Activated B cell treated with CpG ODN at 0.5 μM for 24 hours (primary cell): Measurements from ENCODE around the gene SENP7. TPM values are rescaled to one million over a fixed set of nuclear protein-coding genes. Genes with fewer than 3 reads are reported as not detected.

Experiments
- ATAC-seq: fragments of 200-7000 bp; cut with Tn5 transposase; one replicate; pipeline ENCODE4 v1.10.0; 2021; ENCODE audit warnings: low read depth, mild to moderate bottlenecking, moderate library complexity
- CTCF ChIA-PET: fragments of 350-600 bp; sonication (Branson Sonifier 250); formaldehyde crosslinking; loops from one replicate; lab custom pipeline; 2021; ENCODE audit warnings: antibody characterized with exemption; lab: Charles Lee
- POLR2A ChIA-PET: fragments of 350-600 bp; sonication (Branson Sonifier 250); formaldehyde crosslinking; loops from one replicate; lab custom pipeline; 2021; ENCODE audit warnings: antibody characterized with exemption; lab: Charles Lee
- DNase-seq: peaks from one replicate; pipeline ENCODE4 v3.0.0; 2022
- H3K27ac Mint-ChIP-seq: one replicate; pipeline ENCODE4 v1.8.0; 2020; ENCODE audit warnings: mixed read lengths
- H3K27me3 Mint-ChIP-seq: one replicate; pipeline ENCODE4 v1.8.0; 2021; ENCODE audit warnings: mixed read lengths
- H3K36me3 Mint-ChIP-seq: one replicate; pipeline ENCODE4 v1.8.0; 2021; ENCODE audit warnings: low read depth, mixed read lengths
- H3K4me1 Mint-ChIP-seq: one replicate; pipeline ENCODE4 v1.8.0; 2021; ENCODE audit warnings: mixed read lengths
- H3K4me3 Mint-ChIP-seq: one replicate; pipeline ENCODE4 v1.8.0; 2020; ENCODE audit warnings: mild to moderate bottlenecking, mixed read lengths
- H3K9me3 Mint-ChIP-seq: one replicate; pipeline ENCODE4 v1.8.0; 2020; ENCODE audit warnings: mixed read lengths
- intact Hi-C: fragments of 100-400 bp; cut with micrococcal nuclease; formaldehyde crosslinking; loops from one replicate; pipeline ENCODE4 v1.15.1; 2024
- total RNA-seq: library from RNA; stranded (reverse); gene quantifications from 2 replicates; pipeline ENCODE4 v1.2.3, GENCODE V29; 2022
- TF ChIP-seq, protein P1 (sequence below): fragments of 200-600 bp; IDR thresholded peaks from one replicate; pipeline ENCODE4 v1.8.0; 2022; ENCODE audit warnings: antibody characterized with exemption, mild to moderate bottlenecking

Gene SENP7
- total RNA-seq, 1 donor from 2014 or later: 22.1 TPM

DNA sequence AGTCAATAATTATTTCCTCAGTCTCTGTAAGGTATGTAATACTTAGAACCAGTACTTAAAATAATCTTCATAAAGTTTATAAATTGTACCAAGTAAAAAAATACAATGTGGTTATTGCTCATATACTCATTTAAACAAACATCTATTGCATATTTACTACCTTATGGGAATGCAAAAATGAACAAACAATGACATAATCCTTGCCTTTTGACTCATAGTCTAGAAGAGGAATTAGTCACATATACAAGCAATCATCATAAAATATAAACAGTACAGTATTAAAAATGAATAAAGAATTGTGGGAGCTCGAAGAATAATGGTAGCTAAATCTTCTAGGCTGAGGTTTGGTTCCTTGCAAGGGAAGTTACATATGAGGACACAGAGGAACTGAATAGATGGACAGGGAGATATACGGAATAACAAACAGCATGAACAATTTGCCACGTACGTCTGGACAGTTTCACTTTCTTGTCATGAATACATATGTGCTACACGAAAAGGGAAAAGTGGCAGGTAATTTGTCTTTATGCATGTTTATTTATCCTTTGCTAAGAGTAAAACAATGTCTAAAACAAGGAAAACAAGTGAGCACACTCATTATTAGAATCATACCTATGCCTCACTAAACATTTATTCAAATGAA, 209.8 kb downstream of the SENP7 start:
- TF ChIP-seq, protein P1, sequence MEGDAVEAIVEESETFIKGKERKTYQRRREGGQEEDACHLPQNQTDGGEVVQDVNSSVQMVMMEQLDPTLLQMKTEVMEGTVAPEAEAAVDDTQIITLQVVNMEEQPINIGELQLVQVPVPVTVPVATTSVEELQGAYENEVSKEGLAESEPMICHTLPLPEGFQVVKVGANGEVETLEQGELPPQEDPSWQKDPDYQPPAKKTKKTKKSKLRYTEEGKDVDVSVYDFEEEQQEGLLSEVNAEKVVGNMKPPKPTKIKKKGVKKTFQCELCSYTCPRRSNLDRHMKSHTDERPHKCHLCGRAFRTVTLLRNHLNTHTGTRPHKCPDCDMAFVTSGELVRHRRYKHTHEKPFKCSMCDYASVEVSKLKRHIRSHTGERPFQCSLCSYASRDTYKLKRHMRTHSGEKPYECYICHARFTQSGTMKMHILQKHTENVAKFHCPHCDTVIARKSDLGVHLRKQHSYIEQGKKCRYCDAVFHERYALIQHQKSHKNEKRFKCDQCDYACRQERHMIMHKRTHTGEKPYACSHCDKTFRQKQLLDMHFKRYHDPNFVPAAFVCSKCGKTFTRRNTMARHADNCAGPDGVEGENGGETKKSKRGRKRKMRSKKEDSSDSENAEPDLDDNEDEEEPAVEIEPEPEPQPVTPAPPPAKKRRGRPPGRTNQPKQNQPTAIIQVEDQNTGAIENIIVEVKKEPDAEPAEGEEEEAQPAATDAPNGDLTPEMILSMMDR: no peak
- no peak overlapping the region for H3K4me3 Mint-ChIP-seq
- H3K36me3 Mint-ChIP-seq: peaks cover 12% of the 10 kb centered on the region
- no peak overlapping the region for H3K27ac Mint-ChIP-seq
- intact Hi-C loops: no loop called here
- ATAC-seq: no peak
- ChIA-PET POLR2A (no interaction called here), CTCF (no interaction called here)
- DNase-seq: no peak
- H3K9me3 Mint-ChIP-seq: peaks cover 18% of the 10 kb centered on the region
- no peaks in the 10 kb centered on the region for H3K4me1 Mint-ChIP-seq
- H3K27me3 Mint-ChIP-seq: no peaks in the 10 kb centered on the region

DNA sequence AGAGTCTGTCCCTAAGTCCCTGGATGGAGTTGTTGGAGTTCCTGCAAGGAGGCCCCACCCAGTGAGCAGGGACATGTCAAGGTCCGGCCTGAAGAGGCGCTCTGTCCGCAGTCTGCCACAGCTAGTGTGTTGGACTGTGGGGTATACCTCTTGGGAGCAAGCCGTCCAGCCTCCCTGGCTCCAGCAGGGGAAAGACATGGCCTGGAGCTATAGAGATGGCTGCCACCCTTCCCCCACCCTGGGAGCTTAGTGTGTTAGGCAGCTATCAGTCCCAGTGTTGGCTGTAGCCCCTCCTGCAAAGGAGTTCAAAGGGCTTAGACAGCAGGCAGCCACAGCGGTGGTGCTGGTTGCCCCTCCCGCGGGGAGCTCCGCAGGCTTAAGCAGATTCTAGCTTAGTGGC, 212.9 kb downstream of the SENP7 start:
- no peaks in the 10 kb centered on the region for H3K27me3 Mint-ChIP-seq
- no peaks in the 10 kb centered on the region for H3K36me3 Mint-ChIP-seq
- no peak overlapping the region for H3K4me3 Mint-ChIP-seq
- DNase-seq (no peak), ATAC-seq (no peak)
- intact Hi-C loops: no loop called here
- no peaks in the 10 kb centered on the region for H3K4me1 Mint-ChIP-seq
- POLR2A ChIA-PET: no interaction called here
- H3K27ac Mint-ChIP-seq: no peak overlapping the region
- CTCF ChIA-PET: no interaction called here
- peaks cover 19% of the 10 kb centered on the region for H3K9me3 Mint-ChIP-seq
- TF ChIP-seq, protein P1: no peak

DNA sequence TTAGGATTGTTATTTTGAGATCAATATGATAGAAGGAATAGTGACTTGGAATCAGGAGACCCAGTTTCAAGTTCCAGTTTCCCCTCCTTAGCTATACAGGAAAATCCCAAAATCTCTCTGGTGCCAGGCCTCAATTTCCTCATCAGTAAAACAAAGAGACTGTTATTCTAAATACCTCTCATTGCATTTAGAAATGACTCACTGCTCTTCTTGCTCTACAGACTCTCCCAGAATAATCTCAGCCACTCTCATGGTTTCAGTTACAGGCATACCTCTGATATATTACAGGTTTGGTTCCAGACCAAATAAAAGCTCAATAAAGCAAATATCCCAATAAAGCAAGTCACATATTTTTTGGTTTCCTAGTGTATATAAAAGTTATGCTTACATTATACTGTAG, 221.0 kb downstream of the SENP7 start:
- peaks cover 13% of the 10 kb centered on the region for H3K9me3 Mint-ChIP-seq
- ChIA-PET CTCF (no interaction called here), POLR2A (no interaction called here)
- H3K4me1 Mint-ChIP-seq: no peaks in the 10 kb centered on the region
- TF ChIP-seq, protein P1: no peak
- H3K36me3 Mint-ChIP-seq: no peaks in the 10 kb centered on the region
- intact Hi-C loops: no loop called here
- ATAC-seq: no peak
- no peak overlapping the region for H3K27ac Mint-ChIP-seq
- DNase-seq: no peak
- H3K27me3 Mint-ChIP-seq: no peaks in the 10 kb centered on the region
- no peak overlapping the region for H3K4me3 Mint-ChIP-seq

DNA sequence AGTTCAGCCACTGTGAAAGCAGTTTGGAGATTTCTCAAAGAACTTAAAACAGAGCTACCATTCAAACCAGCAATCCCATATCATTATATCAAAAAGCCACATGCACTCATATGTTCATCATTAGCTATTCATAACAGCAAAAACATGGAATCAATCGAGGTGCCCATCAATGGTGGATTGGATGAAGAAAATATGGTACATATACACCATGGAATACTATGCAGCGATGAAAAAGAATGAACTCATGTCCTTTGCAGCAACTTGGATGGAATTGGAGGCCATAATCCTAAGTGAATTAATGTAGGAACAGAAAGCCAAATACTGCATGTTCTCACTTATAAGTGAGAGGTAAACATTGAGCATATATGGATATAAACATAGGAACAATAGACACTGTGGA, 224.7 kb downstream of the SENP7 start:
- POLR2A ChIA-PET: no interaction called here
- ATAC-seq (no peak), DNase-seq (no peak)
- Mint-ChIP-seq H3K4me1 (no peaks in the 10 kb centered on the region), H3K27ac (no peak overlapping the region), H3K27me3 (no peaks in the 10 kb centered on the region), H3K9me3 (no peaks in the 10 kb centered on the region), H3K36me3 (no peaks in the 10 kb centered on the region), H3K4me3 (no peak overlapping the region)
- CTCF ChIA-PET: no interaction called here
- intact Hi-C loops: no loop called here
- TF ChIP-seq, protein P1: no peak

DNA sequence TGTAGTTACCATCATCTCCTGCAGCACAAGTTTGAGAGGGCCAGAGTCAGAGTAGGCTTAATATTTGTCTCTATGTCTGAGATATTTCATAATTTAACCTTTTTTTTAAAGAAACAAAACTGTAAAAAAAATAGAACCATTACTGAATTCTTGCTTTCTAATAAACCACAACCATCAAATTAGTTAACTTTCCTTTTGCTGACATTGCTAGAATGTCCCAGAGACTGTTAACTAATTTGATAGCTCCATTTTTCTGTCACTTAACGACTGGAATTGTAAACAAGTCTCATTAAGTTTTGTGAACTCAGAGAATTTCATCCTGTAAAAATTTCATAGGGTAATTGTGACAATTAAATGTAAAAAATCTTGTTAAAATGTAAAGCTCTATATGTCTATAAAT, 228.3 kb downstream of the SENP7 start:
- ATAC-seq (no peak), DNase-seq (no peak)
- Mint-ChIP-seq H3K27ac (no peak overlapping the region), H3K4me1 (no peaks in the 10 kb centered on the region), H3K4me3 (no peak overlapping the region), H3K27me3 (no peaks in the 10 kb centered on the region), H3K9me3 (no peaks in the 10 kb centered on the region), H3K36me3 (no peaks in the 10 kb centered on the region)
- ChIA-PET CTCF (no interaction called here), POLR2A (interaction anchor here (0.6 kb wide), 1 partner anchor 403 kb away, joined by 4 read pairs; no protein-coding TSS in a partner anchor)
- TF ChIP-seq, protein P1: no peak
- intact Hi-C loops: no loop called here
